ENCODE measurements around the gene NAGLU. TPM values are rescaled to one million over a fixed set of nuclear protein-coding genes. Genes with fewer than 3 reads are reported as not detected.

The NAGLU gene
- polyA plus RNA-seq, 1 donor (not counting 4 experiments of a cell fraction or from before 2014, with no cell fraction given) = 6.9 TPM

DNA sequence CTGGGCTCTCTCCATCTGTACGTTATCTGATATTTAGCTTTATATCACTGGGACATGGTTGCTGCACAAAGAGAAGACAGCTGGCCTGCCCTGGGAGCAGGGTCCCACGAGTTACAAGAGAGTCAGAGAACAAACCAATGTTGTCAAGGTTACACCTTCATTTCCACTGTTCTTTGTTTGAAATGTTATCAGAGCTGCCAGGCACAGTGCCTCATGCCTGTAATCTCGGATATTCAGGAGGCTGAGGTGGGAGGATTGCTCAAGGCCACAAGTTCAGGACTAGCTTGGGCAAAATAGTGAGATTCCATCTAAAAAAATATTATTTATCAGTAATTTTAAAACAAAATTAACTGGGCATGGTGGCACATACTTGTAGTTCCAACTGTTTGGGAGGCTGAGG is 42.7 kb upstream of the NAGLU start:
- Histone ChIP-seq H3K9me1 (ENCODE audit: control insufficient read depth, extremely low read depth, insufficient read depth, low read length) (no peaks in the 10 kb centered on the region), H3K4me3 (ENCODE audit: control insufficient read depth in 2 of 3, extremely low read depth in 1 of 3, insufficient read depth in 2 of 3, low read depth in 1 of 3, low read length in 3 of 3) (no peak overlapping the region), H3K9ac (ENCODE audit: control insufficient read depth, extremely low read depth, insufficient read depth, low read length) (no peak overlapping the region), H3K36me3 (ENCODE audit: control insufficient read depth in 2 of 2, extremely low read depth in 1 of 2, insufficient read depth in 2 of 2, low read length in 2 of 2) (peaks cover 12 to 15% of the 10 kb centered on the region in 2 experiments), H3K27me3 (ENCODE audit: control insufficient read depth, extremely low read depth, insufficient read depth, low read length) (no peaks in the 10 kb centered on the region), H4K20me1 (ENCODE audit: control insufficient read depth, extremely low read depth, insufficient read depth, low read length) (no peaks in the 10 kb centered on the region), H3K9me3 (ENCODE audit: control insufficient read depth, low read depth, low read length) (no peaks in the 10 kb centered on the region), H3K4me1 (ENCODE audit: control insufficient read depth, extremely low read depth, insufficient read depth, low read length) (no peaks in the 10 kb centered on the region), H3K4me2 (ENCODE audit: control insufficient read depth, extremely low read depth, insufficient read depth, low read depth, low read length) (no peak overlapping the region), H3K79me2 (ENCODE audit: control insufficient read depth, insufficient read depth, low read length) (no peaks in the 10 kb centered on the region), H2AFZ (ENCODE audit: control insufficient read depth, low read length) (no peak overlapping the region), H3K27ac (ENCODE audit: control insufficient read depth, insufficient read depth, low read length) (no peak overlapping the region)
- no peak for DNase-seq (ENCODE audit: low read depth, low spot score)
- no peak for TF ChIP-seq EZH2 (IDR thresholded peaks at IDR 0.05; ENCODE audit: low read length)
- TF ChIP-seq, protein P1, sequence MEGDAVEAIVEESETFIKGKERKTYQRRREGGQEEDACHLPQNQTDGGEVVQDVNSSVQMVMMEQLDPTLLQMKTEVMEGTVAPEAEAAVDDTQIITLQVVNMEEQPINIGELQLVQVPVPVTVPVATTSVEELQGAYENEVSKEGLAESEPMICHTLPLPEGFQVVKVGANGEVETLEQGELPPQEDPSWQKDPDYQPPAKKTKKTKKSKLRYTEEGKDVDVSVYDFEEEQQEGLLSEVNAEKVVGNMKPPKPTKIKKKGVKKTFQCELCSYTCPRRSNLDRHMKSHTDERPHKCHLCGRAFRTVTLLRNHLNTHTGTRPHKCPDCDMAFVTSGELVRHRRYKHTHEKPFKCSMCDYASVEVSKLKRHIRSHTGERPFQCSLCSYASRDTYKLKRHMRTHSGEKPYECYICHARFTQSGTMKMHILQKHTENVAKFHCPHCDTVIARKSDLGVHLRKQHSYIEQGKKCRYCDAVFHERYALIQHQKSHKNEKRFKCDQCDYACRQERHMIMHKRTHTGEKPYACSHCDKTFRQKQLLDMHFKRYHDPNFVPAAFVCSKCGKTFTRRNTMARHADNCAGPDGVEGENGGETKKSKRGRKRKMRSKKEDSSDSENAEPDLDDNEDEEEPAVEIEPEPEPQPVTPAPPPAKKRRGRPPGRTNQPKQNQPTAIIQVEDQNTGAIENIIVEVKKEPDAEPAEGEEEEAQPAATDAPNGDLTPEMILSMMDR (optimal IDR thresholded peaks at IDR 0.05 in 1 of 3, IDR thresholded peaks at IDR 0.05 in 1 of 3, conservative IDR thresholded peaks at IDR 0.05 in 1 of 3; ENCODE audit: extremely low read depth in 1 of 3, insufficient read depth in 2 of 3, low read length in 3 of 3) = no peak
- no peak for FAIRE-seq
- dilution Hi-C loops (cut with MboI; ENCODE audit: extremely low pct_ligation_motif_present, low sequenced_read_pairs) = no loop called here

DNA sequence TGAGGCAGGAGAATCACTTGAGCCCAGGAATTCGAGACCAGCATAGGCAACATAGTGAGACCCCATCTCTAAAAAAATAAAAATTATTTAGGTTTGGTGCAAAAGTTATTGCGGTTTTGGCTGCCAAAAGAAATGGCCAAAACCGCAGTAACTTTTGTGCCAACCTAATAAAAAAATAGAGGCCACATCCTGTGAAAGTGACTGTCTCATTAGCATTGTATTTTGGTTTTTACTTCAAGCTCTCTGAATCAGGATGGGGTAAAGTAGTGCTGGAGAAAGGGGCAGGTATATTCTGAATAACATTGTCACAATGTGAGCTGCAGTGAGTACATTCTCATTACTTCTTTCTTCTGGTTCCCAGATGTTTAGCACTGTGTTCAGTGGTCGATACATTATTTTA is 41.4 kb upstream of the NAGLU start:
- H3K4me2 ChIP-seq (ENCODE audit: control insufficient read depth, extremely low read depth, insufficient read depth, low read depth, low read length) = no peak overlapping the region
- dilution Hi-C loops (cut with MboI; ENCODE audit: extremely low pct_ligation_motif_present, low sequenced_read_pairs) = no loop called here
- H3K9me1 ChIP-seq (ENCODE audit: control insufficient read depth, extremely low read depth, insufficient read depth, low read length) = no peaks in the 10 kb centered on the region
- no peak for FAIRE-seq
- no peak overlapping the region for H3K27ac ChIP-seq (ENCODE audit: control insufficient read depth, insufficient read depth, low read length)
- no peak overlapping the region for H2AFZ ChIP-seq (ENCODE audit: control insufficient read depth, low read length)
- H3K9ac ChIP-seq (ENCODE audit: control insufficient read depth, extremely low read depth, insufficient read depth, low read length) = no peak overlapping the region
- no peaks in the 10 kb centered on the region for H3K79me2 ChIP-seq (ENCODE audit: control insufficient read depth, insufficient read depth, low read length)
- no peak overlapping the region for H3K4me3 ChIP-seq (ENCODE audit: control insufficient read depth in 2 of 3, extremely low read depth in 1 of 3, insufficient read depth in 2 of 3, low read depth in 1 of 3, low read length in 3 of 3)
- H3K27me3 ChIP-seq (ENCODE audit: control insufficient read depth, extremely low read depth, insufficient read depth, low read length) = no peaks in the 10 kb centered on the region
- H3K4me1 ChIP-seq (ENCODE audit: control insufficient read depth, extremely low read depth, insufficient read depth, low read length) = no peaks in the 10 kb centered on the region
- DNase-seq (ENCODE audit: low read depth, low spot score) = no peak
- H4K20me1 ChIP-seq (ENCODE audit: control insufficient read depth, extremely low read depth, insufficient read depth, low read length) = no peaks in the 10 kb centered on the region
- TF ChIP-seq, protein P1 (optimal IDR thresholded peaks at IDR 0.05 in 1 of 3, IDR thresholded peaks at IDR 0.05 in 1 of 3, conservative IDR thresholded peaks at IDR 0.05 in 1 of 3; ENCODE audit: extremely low read depth in 1 of 3, insufficient read depth in 2 of 3, low read length in 3 of 3) = no peak
- no peak for TF ChIP-seq EZH2 (IDR thresholded peaks at IDR 0.05; ENCODE audit: low read length)
- peaks cover 12 to 13% of the 10 kb centered on the region in 2 experiments for H3K36me3 ChIP-seq (ENCODE audit: control insufficient read depth in 2 of 2, extremely low read depth in 1 of 2, insufficient read depth in 2 of 2, low read length in 2 of 2)
- no peaks in the 10 kb centered on the region for H3K9me3 ChIP-seq (ENCODE audit: control insufficient read depth, low read depth, low read length)

All from keratinocyte (primary cell).